ENCODE measurements around the gene DLGAP4. TPM values are rescaled to one million over a fixed set of nuclear protein-coding genes. Genes with fewer than 3 reads are reported as not detected.

Gene DLGAP4
- total RNA-seq, 2 experiments from 2014 or later = 11.5 to 13.1 TPM

DNA sequence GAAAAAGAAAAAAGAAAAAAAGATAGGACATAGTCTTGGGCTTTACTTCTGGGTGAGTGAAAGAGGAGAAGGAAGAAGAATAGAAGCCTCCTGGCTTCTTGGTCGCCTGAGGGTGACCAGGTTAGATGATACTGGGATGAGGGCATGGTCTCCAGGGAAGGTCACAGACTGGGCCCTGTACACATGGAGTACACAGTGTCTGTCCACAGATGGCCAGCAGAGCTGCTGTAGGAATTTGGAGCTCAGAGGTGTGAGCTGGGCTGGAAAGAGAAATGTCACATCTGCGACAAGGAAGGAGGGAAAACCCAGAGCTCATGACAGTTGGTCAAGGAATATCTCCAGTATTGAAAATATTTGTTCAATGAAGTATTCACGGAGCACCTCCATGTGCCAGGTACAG is 56.1 kb downstream of the DLGAP4 start:
- POLR2A ChIA-PET = no interaction called here
- Mint-ChIP-seq H3K27me3 (peaks cover 2% of the 10 kb centered on the region), H3K4me1 (ENCODE audit: low read depth) (no peaks in the 10 kb centered on the region), H3K27ac (no peak overlapping the region), H3K9me3 (no peaks in the 10 kb centered on the region), H3K4me3 (no peak overlapping the region), H3K36me3 (ENCODE audit: low read depth) (no peaks in the 10 kb centered on the region)
- ATAC-seq (no peak), DNase-seq (no peak)
- TF ChIP-seq, protein P1, sequence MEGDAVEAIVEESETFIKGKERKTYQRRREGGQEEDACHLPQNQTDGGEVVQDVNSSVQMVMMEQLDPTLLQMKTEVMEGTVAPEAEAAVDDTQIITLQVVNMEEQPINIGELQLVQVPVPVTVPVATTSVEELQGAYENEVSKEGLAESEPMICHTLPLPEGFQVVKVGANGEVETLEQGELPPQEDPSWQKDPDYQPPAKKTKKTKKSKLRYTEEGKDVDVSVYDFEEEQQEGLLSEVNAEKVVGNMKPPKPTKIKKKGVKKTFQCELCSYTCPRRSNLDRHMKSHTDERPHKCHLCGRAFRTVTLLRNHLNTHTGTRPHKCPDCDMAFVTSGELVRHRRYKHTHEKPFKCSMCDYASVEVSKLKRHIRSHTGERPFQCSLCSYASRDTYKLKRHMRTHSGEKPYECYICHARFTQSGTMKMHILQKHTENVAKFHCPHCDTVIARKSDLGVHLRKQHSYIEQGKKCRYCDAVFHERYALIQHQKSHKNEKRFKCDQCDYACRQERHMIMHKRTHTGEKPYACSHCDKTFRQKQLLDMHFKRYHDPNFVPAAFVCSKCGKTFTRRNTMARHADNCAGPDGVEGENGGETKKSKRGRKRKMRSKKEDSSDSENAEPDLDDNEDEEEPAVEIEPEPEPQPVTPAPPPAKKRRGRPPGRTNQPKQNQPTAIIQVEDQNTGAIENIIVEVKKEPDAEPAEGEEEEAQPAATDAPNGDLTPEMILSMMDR (IDR thresholded peaks at IDR 0.05) = no peak
- CTCF ChIA-PET = no interaction called here
- intact Hi-C loops (cut with micrococcal nuclease) = no loop called here

DNA sequence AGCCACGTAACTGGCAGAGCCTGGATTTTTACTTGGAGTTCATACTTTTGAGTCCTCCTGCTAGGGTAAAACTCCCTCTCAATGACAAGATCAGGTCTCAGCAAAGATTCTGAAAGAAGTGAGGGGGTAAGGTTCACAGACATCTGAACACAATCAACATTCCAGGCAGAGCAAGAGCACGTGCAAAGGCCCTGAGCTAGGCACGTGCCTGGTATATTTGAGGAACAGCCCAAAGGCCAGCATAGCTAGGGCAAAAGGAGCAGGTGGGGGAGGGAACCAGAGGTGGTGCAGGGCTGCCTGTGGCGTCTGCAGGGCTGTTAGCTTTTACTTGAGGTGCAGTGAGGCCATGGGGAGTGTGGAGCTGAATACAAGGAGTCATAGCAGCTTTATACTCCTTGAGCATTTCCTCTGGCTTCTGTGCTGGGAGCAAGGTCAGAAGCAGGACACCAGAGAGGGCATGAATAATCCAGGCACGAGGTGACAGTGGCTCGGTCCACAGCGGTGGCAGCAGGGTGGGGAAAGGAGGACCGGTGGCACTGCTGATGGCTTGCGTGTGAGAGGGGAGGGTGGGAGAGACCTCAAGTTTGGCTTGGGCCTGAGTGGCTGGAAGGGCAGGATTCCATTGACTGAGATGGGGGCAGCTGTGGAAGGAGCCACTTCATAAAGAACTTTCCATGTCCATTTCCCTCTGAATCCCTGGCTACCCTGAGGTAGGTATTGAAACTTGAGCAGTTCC is 57.0 kb downstream of the DLGAP4 start:
- Mint-ChIP-seq H3K36me3 (ENCODE audit: low read depth) (no peaks in the 10 kb centered on the region), H3K27ac (no peak overlapping the region), H3K4me3 (no peak overlapping the region), H3K27me3 (peaks cover under 1% of the 10 kb centered on the region), H3K4me1 (ENCODE audit: low read depth) (no peaks in the 10 kb centered on the region), H3K9me3 (no peaks in the 10 kb centered on the region)
- POLR2A ChIA-PET = no interaction called here
- CTCF ChIA-PET = no interaction called here
- intact Hi-C loops (cut with micrococcal nuclease) = no loop called here
- TF ChIP-seq, protein P1 (IDR thresholded peaks at IDR 0.05) = no peak
- ATAC-seq (no peak), DNase-seq (no peak)

DNA sequence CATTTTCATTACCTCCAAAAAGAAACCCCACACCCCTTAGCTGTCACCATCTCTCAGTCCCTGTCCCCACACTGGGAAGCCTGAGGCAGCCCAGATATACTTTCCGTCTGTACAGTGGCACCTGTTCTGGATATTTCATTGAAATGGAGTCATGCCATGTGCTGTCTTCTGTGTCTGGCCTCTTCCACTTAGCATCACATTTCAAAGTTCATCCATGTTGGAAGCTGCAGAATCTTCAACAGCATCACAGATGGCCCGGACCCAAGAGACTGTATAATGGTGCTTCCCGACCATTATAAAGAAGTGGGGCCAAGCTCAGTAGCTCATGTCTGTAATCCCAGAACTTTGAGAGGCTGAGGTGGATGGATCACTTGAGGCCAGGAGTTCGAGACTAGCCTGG is 58.4 kb downstream of the DLGAP4 start:
- H3K4me3 Mint-ChIP-seq = no peak overlapping the region
- CTCF ChIA-PET = interaction anchor here (0.9 kb wide), 1 partner anchor 75 kb away, joined by 5 read pairs; no protein-coding TSS in a partner anchor
- POLR2A ChIA-PET = no interaction called here
- H3K9me3 Mint-ChIP-seq = no peaks in the 10 kb centered on the region
- DNase-seq (no peak), ATAC-seq (no peak)
- no peaks in the 10 kb centered on the region for H3K36me3 Mint-ChIP-seq (ENCODE audit: low read depth)
- no peak overlapping the region for H3K27ac Mint-ChIP-seq
- TF ChIP-seq, protein P1 (IDR thresholded peaks at IDR 0.05) = no peak
- H3K4me1 Mint-ChIP-seq (ENCODE audit: low read depth) = no peaks in the 10 kb centered on the region
- H3K27me3 Mint-ChIP-seq = no peaks in the 10 kb centered on the region
- intact Hi-C loops (cut with micrococcal nuclease) = no loop called here

DNA sequence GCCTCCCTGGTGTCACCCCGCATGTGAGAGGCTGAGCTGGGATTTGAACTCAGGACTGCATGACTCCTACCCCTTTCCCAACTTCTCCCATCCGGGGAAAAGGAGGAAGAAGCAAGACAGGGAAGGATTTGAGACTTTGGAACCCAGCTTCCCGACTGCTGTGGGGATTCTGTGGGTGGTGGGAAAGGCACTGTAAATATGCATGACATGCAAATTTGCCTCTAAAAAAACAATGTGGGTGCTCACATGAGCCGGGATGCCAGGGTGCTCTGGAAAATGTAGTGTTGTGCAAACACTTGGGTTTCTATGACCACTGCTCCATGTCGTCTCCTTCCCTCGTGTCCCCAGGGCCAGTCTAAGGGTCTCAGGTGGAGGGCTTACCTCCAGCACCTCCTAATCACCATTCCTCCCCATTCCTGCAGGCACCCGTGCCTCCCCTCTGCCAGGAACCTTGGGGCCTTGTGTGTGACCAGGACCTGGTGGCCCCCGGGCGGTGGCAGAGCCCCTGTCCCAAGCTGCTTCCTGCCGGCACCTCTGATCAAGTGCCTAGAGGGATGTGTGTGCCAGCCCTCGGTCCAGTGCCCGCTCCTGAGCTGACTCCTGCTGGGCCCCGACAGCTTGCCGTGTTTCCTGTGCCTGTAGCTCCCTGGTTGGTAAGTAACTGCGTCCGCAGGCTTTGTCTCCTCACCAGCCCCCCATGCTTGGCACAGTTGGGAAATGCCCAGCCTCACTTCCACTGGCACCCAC is 60.7 kb downstream of the DLGAP4 start:
- Mint-ChIP-seq H3K27me3 (peaks cover 1% of the 10 kb centered on the region), H3K4me3 (no peak overlapping the region), H3K4me1 (ENCODE audit: low read depth) (no peaks in the 10 kb centered on the region), H3K9me3 (no peaks in the 10 kb centered on the region), H3K36me3 (ENCODE audit: low read depth) (no peaks in the 10 kb centered on the region), H3K27ac (no peak overlapping the region)
- no peak for ATAC-seq
- POLR2A ChIA-PET = no interaction called here
- TF ChIP-seq, protein P1 (IDR thresholded peaks at IDR 0.05) = no peak
- intact Hi-C loops (cut with micrococcal nuclease) = no loop called here
- DNase-seq = no peak
- CTCF ChIA-PET = no interaction called here

DNA sequence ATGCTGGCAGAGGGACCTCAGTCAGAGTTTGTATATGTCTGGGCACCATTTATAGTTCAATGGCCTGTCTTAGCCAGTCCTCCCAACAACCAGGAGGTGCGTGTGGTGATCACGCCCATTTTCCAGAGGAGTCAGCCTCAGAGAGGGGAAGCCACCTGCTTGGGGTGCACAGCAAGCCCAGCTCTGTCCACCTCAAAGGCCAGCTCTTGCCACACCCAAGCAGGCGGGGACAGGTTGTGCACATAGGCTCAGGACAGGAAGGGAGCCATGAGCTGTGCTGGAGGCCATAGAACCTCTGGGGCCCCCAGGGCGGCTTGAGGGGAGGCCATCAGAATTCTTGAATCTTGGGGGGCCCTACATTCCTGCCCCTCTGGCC is 61.2 kb downstream of the DLGAP4 start:
- Mint-ChIP-seq H3K27ac (no peak overlapping the region), H3K9me3 (no peaks in the 10 kb centered on the region), H3K27me3 (peaks cover 2% of the 10 kb centered on the region), H3K4me1 (ENCODE audit: low read depth) (no peaks in the 10 kb centered on the region), H3K4me3 (no peak overlapping the region), H3K36me3 (ENCODE audit: low read depth) (no peaks in the 10 kb centered on the region)
- intact Hi-C loops (cut with micrococcal nuclease) = no loop called here
- CTCF ChIA-PET = no interaction called here
- ATAC-seq = no peak
- no peak for DNase-seq
- POLR2A ChIA-PET = no interaction called here
- TF ChIP-seq, protein P1 (IDR thresholded peaks at IDR 0.05) = no peak
